Effector memory CD8-positive, alpha-beta T cell (primary cell): ENCODE measurements around the gene TMEM255B.

Source experiments
- ATAC-seq: fragments of 150-1000 bp; cut with Tn5 transposase; replicated peaks from 2 replicates; pipeline ENCODE4 v1.10.0; 2021; ENCODE audit warnings: mild to moderate bottlenecking, moderate library complexity
- DNase-seq, 3 experiments: peaks; one replicate each; pipeline ENCODE4 v3.0.0; 2021
- H3K27ac Mint-ChIP-seq, 2 donors: one replicate each; pipeline ENCODE4 v1.8.0; 2022; ENCODE audit warnings: mild to moderate bottlenecking in 2 of 2, mixed read lengths in 2 of 2, moderate library complexity in 2 of 2
- H3K27me3 Mint-ChIP-seq, 2 donors: one replicate each; pipeline ENCODE4 v1.8.0; 2022; ENCODE audit warnings: mixed read lengths in 2 of 2
- H3K36me3 Mint-ChIP-seq: one replicate; pipeline ENCODE4 v1.8.0; 2022; ENCODE audit warnings: mild to moderate bottlenecking, moderate library complexity, mixed read lengths; ENCODE audit not compliant: insufficient read depth
- H3K4me1 Mint-ChIP-seq, 2 donors: one replicate each; pipeline ENCODE4 v1.8.0; 2022; ENCODE audit warnings: low read depth in 2 of 2, mixed read lengths in 2 of 2
- H3K4me3 Mint-ChIP-seq, 2 donors: one replicate each; pipeline ENCODE4 v1.8.0; 2022; ENCODE audit warnings: mild to moderate bottlenecking in 2 of 2, mixed read lengths in 2 of 2, moderate library complexity in 2 of 2
- H3K9me3 Mint-ChIP-seq, 2 donors: one replicate each; pipeline ENCODE4 v1.8.0; 2022; ENCODE audit warnings: mixed read lengths in 2 of 2

Gene TMEM255B

DNA sequence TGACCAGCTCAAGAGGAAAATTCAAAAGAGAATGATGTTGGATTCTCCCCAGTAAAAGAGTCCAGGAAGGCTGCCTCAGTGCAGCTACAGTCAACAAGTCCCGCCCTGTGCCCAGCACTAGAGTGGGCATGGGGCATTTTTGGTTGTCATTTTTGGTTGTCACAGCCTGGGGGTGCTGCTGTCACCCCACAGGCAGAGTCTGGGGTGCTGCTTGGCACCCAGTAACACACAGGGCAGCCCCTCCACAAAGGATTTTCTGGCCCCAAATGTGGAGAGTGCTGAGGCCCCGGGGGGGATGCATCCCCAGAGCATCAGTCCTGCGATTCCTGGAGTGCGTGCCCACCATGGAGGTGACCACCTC is 28.2 kb upstream of the TMEM255B start:
- no peaks in the 10 kb centered on the region for H3K4me1 Mint-ChIP-seq
- H3K36me3 Mint-ChIP-seq: peaks cover 19% of the 10 kb centered on the region
- no peak for ATAC-seq
- H3K9me3 Mint-ChIP-seq: no peaks in the 10 kb centered on the region
- peaks cover 14 to 27% of the 10 kb centered on the region in 2 donors for H3K27me3 Mint-ChIP-seq
- DNase-seq: no peak
- H3K27ac Mint-ChIP-seq: no peak overlapping the region
- H3K4me3 Mint-ChIP-seq: no peak overlapping the region

DNA sequence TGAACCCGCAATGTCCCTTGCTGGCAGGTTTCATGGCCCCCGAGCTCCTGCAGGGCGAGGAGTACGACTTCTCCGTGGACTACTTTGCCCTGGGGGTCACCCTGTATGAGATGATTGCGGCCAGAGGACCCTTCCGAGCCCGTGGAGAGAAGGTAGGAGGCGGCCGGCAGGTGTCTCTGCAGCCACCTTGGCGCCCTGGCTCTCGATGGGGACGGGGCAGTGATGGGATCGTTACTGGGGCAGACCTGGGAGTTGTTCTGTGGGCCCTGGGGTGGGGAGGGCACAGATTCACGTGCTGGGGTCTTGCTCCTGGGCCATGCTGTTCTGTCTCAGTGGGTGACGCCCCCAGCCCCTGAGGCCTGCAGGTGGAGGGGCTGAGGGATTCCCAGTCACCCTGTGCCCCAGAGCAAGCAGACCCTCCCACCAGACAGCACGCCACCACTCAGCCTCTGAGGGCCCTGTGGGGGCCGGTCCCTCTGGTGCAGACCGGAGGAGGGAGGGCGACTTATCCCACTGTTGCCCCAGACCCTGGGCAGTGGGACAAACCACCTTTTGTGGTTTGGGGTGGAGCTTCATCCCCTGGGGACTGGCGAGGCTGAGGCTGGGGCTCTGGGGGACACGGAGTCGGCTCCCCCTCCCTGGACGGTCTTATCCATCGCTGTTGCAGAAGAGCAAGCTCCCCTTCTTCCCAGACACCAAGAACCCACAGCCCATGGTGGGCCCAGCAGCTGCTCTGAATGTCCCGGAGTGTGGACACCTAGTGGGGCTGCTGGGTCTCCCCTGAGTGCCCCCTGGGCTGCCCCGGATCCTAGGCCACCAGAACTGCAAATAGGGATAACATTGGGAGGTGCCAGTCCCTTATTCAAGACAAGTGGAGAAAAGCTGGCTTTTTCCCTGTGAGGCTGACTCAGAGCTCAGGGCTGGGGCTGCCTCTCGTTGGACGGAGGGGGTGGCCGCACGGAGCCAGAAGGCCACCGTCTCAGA is 27.5 kb upstream of the TMEM255B start:
- H3K27me3 Mint-ChIP-seq: peaks cover 14 to 27% of the 10 kb centered on the region in 2 donors
- no peak overlapping the region for H3K27ac Mint-ChIP-seq

GRCh38 chr13:113732176-113732960 is 26.7 kb upstream of the TMEM255B start:
- no peak for DNase-seq
- Mint-ChIP-seq H3K4me3 (no peak overlapping the region), H3K36me3 (peaks cover 8% of the 10 kb centered on the region), H3K9me3 (no peaks in the 10 kb centered on the region), H3K4me1 (no peaks in the 10 kb centered on the region), H3K27me3 (peaks cover 14 to 27% of the 10 kb centered on the region in 2 donors), H3K27ac (no peak overlapping the region)
- no peak for ATAC-seq

More for the DNA sequence above, 27.5 kb upstream of the TMEM255B start:
- no peaks in the 10 kb centered on the region for H3K4me1 Mint-ChIP-seq
- no peak for ATAC-seq
- no peak overlapping the region for H3K4me3 Mint-ChIP-seq
- no peaks in the 10 kb centered on the region for H3K9me3 Mint-ChIP-seq
- peaks cover 15% of the 10 kb centered on the region for H3K36me3 Mint-ChIP-seq
- DNase-seq: no peak

DNA sequence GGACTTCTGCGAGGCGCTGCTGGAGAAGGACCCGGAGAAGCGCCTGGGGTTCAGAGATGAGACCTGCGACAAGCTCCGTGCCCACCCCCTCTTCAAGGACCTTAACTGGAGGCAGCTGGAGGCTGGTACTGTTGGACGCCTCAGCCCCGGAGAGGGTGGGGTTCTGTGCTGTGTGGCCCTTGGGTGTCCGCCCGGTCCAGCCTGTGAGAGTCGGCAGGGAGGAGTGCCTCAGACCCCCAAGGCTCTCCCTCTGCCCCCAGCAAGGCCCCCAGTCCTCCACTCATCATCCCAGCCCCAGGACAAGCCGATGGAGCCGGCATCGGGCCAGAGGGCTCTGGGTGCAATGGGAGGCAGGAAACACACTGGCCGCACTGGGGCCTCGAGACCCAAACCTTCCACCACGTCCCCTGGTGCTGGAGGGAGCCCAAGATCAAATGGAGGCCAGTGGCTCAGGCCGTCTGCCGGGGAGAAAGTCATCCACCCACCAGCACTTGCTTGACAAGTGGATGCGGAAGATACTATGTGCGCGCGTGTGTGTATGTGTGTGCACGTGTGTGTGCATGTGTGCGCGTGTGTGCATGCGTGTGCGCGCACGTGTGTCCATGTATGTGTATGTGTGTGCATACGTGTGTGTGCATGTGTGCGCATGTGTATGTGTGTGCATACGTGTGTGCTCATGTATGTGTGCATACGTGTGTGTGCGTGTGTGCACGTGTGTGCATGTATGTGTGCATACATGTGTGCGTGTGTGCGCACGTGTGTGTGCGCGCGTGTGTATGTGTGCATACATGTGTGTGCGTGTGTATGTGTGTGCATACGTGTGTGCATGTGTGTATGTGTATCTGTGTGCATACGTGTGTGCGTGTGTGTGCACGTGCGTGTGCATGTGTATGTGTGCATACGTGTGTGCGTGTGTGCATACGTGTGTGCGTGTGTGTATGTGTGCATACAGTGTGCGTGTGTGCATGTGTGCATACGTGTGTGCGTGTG is 25.8 kb upstream of the TMEM255B start:
- Mint-ChIP-seq H3K36me3 (peaks cover 8% of the 10 kb centered on the region), H3K27me3 (peaks cover 14 to 35% of the 10 kb centered on the region in 2 donors), H3K9me3 (no peaks in the 10 kb centered on the region), H3K4me1 (no peaks in the 10 kb centered on the region), H3K4me3 (no peak overlapping the region), H3K27ac (no peak overlapping the region)
- ATAC-seq (no peak), DNase-seq (no peak)

DNA sequence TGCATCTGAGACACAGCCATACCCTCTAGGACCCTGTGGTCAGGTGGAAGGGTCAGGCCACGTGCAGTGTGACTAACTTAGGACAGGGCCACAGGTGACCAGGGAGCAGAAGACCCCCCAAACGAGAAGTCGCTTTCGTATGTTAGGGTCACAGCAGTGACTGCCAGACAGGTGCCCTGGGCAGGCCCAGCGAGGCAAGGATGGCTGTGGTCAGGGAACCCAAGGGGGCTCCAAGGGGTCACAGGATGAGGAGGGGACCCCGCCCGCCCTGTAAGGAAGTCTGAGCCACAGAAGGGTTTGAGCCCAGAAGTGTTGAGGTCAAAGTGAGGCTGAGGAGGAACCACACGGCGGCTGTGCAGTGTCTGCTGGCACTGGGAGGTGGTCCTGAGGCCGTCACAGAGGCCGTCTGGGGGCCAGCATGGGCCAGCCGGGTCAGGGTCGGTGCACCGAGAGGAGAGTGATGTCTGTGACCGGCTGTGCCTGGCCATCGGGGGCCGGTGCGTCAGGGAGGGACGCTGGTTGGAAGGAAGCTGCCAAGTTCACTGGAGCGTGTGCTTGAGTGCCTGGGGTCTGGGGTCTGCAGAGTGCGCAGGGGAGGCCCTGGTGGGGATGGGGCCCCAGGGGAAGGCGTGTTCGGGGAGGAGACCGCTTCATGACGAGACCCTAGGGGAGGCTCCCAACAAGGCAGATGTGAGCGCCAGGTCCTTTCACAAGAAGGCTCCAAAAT is 24.8 kb upstream of the TMEM255B start:
- Mint-ChIP-seq H3K9me3 (no peaks in the 10 kb centered on the region), H3K4me1 (no peaks in the 10 kb centered on the region), H3K27ac (peak overlapping the region in 1 of 2 donors; percentile 65), H3K36me3 (peaks cover 5% of the 10 kb centered on the region), H3K27me3 (peaks cover 6 to 28% of the 10 kb centered on the region in 2 donors), H3K4me3 (no peak overlapping the region)
- ATAC-seq (no peak), DNase-seq (no peak)

DNA sequence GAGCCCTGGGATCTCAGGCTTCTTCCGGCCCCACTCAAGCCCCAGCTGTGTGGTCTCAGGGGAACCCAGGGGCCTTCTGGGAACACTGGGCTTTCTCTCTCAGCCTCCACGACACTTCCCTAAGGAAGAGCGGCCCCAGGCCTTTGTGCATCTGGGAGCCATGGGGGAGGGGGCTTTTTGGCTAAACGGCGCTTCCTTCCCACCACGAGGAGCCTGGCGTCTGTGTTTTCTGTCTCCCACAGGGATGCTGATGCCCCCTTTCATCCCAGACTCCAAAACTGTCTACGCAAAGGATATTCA is 24.2 kb upstream of the TMEM255B start:
- Mint-ChIP-seq H3K36me3 (peaks cover 5% of the 10 kb centered on the region), H3K4me1 (no peaks in the 10 kb centered on the region), H3K9me3 (no peaks in the 10 kb centered on the region), H3K4me3 (no peak overlapping the region), H3K27ac (no peak overlapping the region), H3K27me3 (peaks cover 6 to 28% of the 10 kb centered on the region in 2 donors)
- no peak for ATAC-seq
- DNase-seq: no peak

- Mint-ChIP-seq H3K9me3 (no peaks in the 10 kb centered on the region), H3K27me3 (peaks cover 9 to 28% of the 10 kb centered on the region in 2 donors), H3K4me3 (no peak overlapping the region), H3K4me1 (no peaks in the 10 kb centered on the region), H3K36me3 (peaks cover 5% of the 10 kb centered on the region), H3K27ac (no peak overlapping the region)
- DNase-seq (no peak), ATAC-seq (no peak)
Observed at GRCh38 chr13:113735194-113735593, 23.8 kb upstream of the TMEM255B start.

- Mint-ChIP-seq H3K4me1 (peaks cover 0 to 2% of the 10 kb centered on the region in 2 donors), H3K4me3 (no peak overlapping the region), H3K27ac (no peak overlapping the region), H3K9me3 (no peaks in the 10 kb centered on the region), H3K36me3 (peaks cover 2% of the 10 kb centered on the region), H3K27me3 (peaks cover 12 to 28% of the 10 kb centered on the region in 2 donors)
- DNase-seq (no peak), ATAC-seq (no peak)
Observed at GRCh38 chr13:113735750-113736149, 23.3 kb upstream of the TMEM255B start.

- Mint-ChIP-seq H3K4me3 (no peak overlapping the region), H3K9me3 (no peaks in the 10 kb centered on the region), H3K27ac (peak overlapping the region in 1 of 2 donors; percentile 29), H3K4me1 (peaks cover 0 to 5% of the 10 kb centered on the region in 2 donors), H3K36me3 (peaks cover 2% of the 10 kb centered on the region), H3K27me3 (peaks cover 15 to 33% of the 10 kb centered on the region in 2 donors)
- ATAC-seq (no peak), DNase-seq (no peak)
Observed at GRCh38 chr13:113736258-113736731, 22.7 kb upstream of the TMEM255B start.

DNA sequence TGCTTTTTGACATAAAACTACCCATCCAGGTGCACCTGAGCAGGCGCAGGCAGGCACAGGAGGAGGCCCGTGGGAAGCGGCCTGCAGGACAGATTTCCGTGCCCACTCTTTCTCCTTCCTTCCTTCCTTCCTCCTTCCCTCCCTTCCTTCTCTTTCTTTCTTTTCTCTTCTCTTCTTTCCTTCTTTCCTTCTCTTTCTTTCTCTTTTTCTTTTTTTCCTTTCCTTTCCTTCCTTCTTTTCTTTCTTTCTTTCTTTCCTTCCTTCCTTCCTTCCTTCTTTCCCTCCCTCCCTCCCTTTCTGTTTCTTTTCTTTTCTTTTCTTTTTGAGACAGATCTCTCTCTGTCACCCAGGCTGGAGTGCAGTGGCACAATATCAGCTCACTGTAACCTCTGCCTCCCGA is 21.2 kb upstream of the TMEM255B start:
- Mint-ChIP-seq H3K4me3 (no peak overlapping the region), H3K27me3 (peaks cover 15 to 42% of the 10 kb centered on the region in 2 donors), H3K27ac (no peak overlapping the region), H3K4me1 (peaks cover 0 to 15% of the 10 kb centered on the region in 2 donors), H3K36me3 (no peaks in the 10 kb centered on the region), H3K9me3 (no peaks in the 10 kb centered on the region)
- no peak for ATAC-seq
- no peak for DNase-seq

- no peak overlapping the region for H3K27ac Mint-ChIP-seq
- peaks cover 23 to 55% of the 10 kb centered on the region in 2 donors for H3K27me3 Mint-ChIP-seq
- H3K4me3 Mint-ChIP-seq: no peak overlapping the region
- peaks cover 3% of the 10 kb centered on the region for H3K36me3 Mint-ChIP-seq
- peaks cover 0 to 15% of the 10 kb centered on the region in 2 donors for H3K4me1 Mint-ChIP-seq
- DNase-seq (no peak), ATAC-seq (no peak)
- H3K9me3 Mint-ChIP-seq: no peaks in the 10 kb centered on the region
Observed at GRCh38 chr13:113739527-113740285, 19.3 kb upstream of the TMEM255B start.

DNA sequence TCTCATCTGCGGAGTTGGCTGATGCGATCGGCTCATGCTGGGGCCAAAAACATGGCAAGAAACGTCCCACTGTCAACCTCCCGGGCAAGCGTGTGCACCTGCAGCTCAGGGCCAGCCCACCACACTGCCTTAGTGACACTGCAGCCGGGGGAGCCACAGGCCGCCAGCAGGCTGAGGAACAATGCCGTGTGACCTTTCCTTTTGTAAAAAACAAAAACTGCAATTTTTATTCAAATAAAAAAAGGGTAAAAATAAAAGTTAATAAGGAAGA is 18.8 kb upstream of the TMEM255B start:
- no peak overlapping the region for H3K4me3 Mint-ChIP-seq
- H3K36me3 Mint-ChIP-seq: peaks cover 4% of the 10 kb centered on the region
- peaks cover 0 to 17% of the 10 kb centered on the region in 2 donors for H3K4me1 Mint-ChIP-seq
- H3K9me3 Mint-ChIP-seq: no peaks in the 10 kb centered on the region
- peaks cover 27 to 60% of the 10 kb centered on the region in 2 donors for H3K27me3 Mint-ChIP-seq
- no peak for DNase-seq
- no peak for ATAC-seq
- no peak overlapping the region for H3K27ac Mint-ChIP-seq
